HL-60 (cell line): Measurements from ENCODE around the gene TSPAN17.
"Not testable (repeated sequence)": the region's sequence is repeated elsewhere in the genome, so short reads cannot be mapped to it uniquely, and the experiment has no call there.

Experiments
- DNase-seq, 2 experiments: peaks; one replicate each; pipeline ENCODE4 v3.0.0-alpha.2; 2010 to 2020; ENCODE audit warnings: low read depth in 1 of 2, low spot score in 1 of 2
- H3K27ac ChIP-seq: fragments of 250-450 bp; sonication (Bioruptor Pico); replicated peaks from 2 replicates; pipeline ENCODE4 v1.5.1; 2020; ENCODE audit warnings: mild to moderate bottlenecking, moderate library complexity
- H3K27me3 ChIP-seq: fragments of 250-450 bp; sonication (Bioruptor Pico); 2 replicates; pipeline ENCODE4 v1.5.1; 2021; ENCODE audit warnings: mild to moderate bottlenecking, moderate library complexity; ENCODE audit not compliant: insufficient read depth, poor library complexity, severe bottlenecking
- H3K4me3 ChIP-seq: replicated peaks from 2 replicates; pipeline ENCODE4 v1.5.1; 2011; ENCODE audit warnings: mild to moderate bottlenecking, control low read depth, low read length; ENCODE audit not compliant: insufficient read depth
- GABPA ChIP-seq: IDR thresholded peaks from 2 replicates; pipeline ENCODE4 v1.6.1; 2012; ENCODE audit warnings: low read depth
- POLR2AphosphoS5 ChIP-seq: IDR thresholded peaks from 2 replicates; pipeline ENCODE4 v1.6.1; 2012; ENCODE audit warnings: low read depth
- REST ChIP-seq: IDR thresholded peaks from 2 replicates; pipeline ENCODE4 v1.6.1; 2012; ENCODE audit warnings: low read depth; ENCODE audit not compliant: insufficient replicate concordance
- SPI1 ChIP-seq: IDR thresholded peaks from 2 replicates; pipeline ENCODE4 v1.6.1; 2012; ENCODE audit warnings: low read depth, mild to moderate bottlenecking, borderline replicate concordance
- TF ChIP-seq, protein P1 (sequence below): IDR thresholded peaks from one replicate; pipeline ENCODE4 v1.5.1; 2011; ENCODE audit warnings: low read length, control low read depth, inconsistent platforms; ENCODE audit not compliant: insufficient read depth

The TSPAN17 gene

GRCh38 chr5:176695073-176695472, 47.8 kb downstream of the TSPAN17 start:
- Histone ChIP-seq H3K27me3 (peaks cover 17% of the 10 kb centered on the region), H3K27ac (no peak overlapping the region), H3K4me3 (no peak overlapping the region)
- DNase-seq = no peak
- no peak for TF ChIP-seq POLR2AphosphoS5
- no peak for TF ChIP-seq SPI1
- TF ChIP-seq, protein P1, sequence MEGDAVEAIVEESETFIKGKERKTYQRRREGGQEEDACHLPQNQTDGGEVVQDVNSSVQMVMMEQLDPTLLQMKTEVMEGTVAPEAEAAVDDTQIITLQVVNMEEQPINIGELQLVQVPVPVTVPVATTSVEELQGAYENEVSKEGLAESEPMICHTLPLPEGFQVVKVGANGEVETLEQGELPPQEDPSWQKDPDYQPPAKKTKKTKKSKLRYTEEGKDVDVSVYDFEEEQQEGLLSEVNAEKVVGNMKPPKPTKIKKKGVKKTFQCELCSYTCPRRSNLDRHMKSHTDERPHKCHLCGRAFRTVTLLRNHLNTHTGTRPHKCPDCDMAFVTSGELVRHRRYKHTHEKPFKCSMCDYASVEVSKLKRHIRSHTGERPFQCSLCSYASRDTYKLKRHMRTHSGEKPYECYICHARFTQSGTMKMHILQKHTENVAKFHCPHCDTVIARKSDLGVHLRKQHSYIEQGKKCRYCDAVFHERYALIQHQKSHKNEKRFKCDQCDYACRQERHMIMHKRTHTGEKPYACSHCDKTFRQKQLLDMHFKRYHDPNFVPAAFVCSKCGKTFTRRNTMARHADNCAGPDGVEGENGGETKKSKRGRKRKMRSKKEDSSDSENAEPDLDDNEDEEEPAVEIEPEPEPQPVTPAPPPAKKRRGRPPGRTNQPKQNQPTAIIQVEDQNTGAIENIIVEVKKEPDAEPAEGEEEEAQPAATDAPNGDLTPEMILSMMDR = no peak
- TF ChIP-seq REST = no peak
- no peak for TF ChIP-seq GABPA

DNA sequence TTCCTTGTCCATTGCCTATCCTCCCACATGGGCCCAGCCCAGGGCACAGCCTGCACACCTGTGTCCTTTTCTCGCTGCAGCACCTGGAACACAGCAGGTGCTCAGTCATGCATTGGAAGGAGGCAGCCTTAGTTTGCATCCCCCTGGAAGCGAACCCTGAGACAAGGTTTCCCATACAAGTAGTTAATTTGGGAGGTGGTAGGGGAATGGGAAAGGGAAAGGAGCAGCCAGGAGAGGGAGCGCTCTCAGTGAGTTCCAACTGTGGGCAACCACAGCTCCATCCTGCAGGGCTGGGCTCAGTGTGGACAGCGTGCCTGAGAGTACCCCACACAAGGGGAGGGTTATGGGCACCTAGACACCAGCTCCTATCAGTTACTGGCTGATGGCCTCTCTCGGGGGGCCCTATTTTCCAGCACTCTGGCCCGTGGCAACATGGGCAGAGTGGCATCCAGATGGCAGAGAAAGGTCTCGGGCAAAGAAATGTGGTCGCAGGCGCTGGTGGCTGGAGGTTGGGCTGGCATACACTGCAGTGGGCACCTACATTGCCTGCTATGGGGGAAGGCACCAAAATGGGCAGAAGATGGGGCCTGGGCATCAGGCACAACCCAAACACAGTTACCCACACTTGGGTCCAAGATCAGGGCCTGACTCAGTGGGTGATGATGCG, 50.1 kb downstream of the TSPAN17 start:
- H3K4me3 ChIP-seq = no peak overlapping the region
- DNase-seq = no peak
- no peak overlapping the region for H3K27ac ChIP-seq
- TF ChIP-seq SPI1 (no peak), REST (no peak), POLR2AphosphoS5 (no peak), GABPA (no peak)
- TF ChIP-seq, protein P1 = no peak
- H3K27me3 ChIP-seq = peaks cover 18% of the 10 kb centered on the region

GRCh38 chr5:176697934-176698538, 50.8 kb downstream of the TSPAN17 start:
- no peak for DNase-seq
- no peak for TF ChIP-seq POLR2AphosphoS5
- no peak for TF ChIP-seq GABPA
- TF ChIP-seq SPI1 = no peak
- TF ChIP-seq REST = no peak
- TF ChIP-seq, protein P1 = no peak
- Histone ChIP-seq H3K4me3 (no peak overlapping the region), H3K27me3 (peaks cover 18% of the 10 kb centered on the region), H3K27ac (no peak overlapping the region)

GRCh38 chr5:176699446-176699845, 52.2 kb downstream of the TSPAN17 start:
- H3K27ac ChIP-seq, H3K4me3 ChIP-seq, DNase-seq: not testable (repeated sequence)
- H3K27me3 ChIP-seq = peaks cover 15% of the 10 kb centered on the region
